SW 1271 (cell line): ENCODE measurements around the gene TMEM200B.
"Not testable (repeated sequence)": the region's sequence is repeated elsewhere in the genome, so short reads cannot be mapped to it uniquely, and the experiment has no call there.

Source experiments
- DNase-seq, 2 experiments: peaks; one replicate each; lab custom pipeline; 2025; lab: John Stamatoyannopoulos, UW

The TMEM200B gene

DNA sequence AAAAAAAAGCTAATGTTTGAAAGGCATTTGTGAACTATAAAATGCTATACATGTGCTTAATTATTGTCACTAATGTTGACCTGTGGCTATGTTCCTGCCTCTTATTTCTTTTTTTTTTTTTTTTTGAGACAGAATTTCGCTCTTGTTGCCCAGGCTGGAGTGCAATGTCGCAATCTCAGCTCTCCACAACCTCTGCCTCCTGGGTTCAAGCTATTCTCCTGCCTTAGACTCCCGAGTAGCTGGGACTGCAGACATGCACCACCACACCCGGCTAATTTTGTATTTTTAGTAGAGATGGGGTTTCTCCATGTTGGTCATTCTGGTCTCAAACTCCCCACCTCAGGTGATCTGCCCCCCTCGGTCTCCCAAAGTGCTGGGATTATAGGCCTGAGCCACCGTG is 15.7 kb downstream of the TMEM200B start:
- DNase-seq, result not testable (repeated sequence)

DNA sequence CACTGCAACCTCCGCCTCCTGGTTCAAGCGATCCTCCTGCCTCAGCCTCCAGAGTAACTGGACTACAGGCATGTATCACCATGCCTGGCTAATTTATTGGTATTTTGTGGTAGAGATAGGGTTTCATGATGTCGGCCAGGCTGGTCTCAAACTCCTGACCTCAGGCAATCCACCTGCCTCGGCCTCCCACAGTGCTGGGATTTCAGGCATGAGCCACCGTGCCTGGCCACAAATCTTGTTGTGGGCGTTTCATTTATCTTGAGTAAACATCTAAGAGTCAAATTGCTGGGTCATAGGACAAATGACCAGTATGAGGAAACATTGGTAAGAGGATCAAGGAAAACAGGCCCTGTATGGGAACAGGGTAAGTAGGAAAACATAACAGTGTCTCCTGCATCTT is 17.9 kb downstream of the TMEM200B start:
- no peak for DNase-seq

DNA sequence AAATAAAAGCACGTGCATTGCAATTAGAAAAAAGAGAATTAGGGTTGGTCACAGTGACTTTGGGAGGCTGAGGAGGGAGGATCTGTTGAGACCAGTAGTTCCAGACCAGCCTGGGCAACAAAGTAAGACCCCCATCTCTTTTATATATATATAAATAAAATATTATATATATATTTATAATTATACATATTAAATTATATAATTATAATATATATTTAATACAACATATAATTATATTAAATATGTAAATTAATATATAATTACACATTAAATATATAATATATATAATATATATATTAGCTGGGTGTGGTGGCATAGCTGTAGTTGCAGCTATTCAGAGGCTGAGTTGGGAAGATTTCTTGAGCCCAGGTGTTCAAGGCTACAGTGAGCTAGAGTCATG is 23.2 kb downstream of the TMEM200B start:
- DNase-seq, result no peak

DNA sequence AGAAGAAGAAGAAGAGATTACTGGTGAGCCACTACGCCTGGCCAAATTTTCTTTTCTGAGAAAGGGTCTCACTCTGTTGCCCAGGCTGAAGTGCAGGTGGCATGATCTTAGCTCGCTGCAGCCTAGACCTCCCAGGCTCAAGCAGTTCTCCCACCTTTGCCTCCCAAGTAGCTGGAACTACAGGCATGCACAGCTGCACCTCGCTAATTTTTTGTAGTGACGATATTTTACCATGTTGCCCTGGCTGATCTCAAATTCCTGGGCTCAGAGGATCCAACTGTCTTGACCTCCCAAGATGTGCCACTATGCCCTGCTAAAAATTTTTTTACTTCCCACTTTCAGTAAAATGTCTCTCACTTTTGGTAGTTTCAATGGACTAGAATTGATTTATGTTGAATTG is 24.4 kb downstream of the TMEM200B start:
- no peak for DNase-seq

DNA sequence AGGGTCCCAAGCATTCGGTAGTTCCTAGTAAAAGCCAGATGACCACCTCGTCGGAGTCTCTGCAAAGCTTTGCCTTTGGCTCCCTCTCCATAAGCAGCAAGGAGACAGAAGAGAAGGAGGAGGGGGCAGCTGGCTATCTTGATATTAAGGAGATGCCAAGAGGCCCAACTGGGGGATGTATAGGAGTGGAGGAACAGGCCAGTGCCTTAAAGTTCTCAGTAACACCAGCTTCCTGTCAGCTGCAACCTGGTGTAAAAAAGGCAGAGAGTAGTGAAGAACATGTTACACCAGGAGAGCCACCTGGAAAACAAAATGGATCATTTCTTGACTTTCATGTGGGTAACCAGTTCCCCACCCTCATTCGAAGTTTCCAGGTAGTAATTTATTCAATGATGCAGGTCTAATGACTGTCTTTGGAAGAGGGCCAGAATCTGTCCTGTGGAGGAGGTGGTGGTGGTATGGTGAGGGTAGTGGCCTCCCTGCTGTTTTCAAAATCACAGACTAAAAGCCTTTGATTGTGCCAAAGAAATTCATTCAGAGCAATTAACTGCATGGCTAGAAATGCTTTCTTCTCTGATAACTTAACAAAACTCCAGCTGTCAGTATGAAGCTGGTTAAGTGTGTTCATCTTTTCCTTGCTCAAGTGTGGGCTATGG is 27.3 kb downstream of the TMEM200B start:
- DNase-seq, result no peak

DNA sequence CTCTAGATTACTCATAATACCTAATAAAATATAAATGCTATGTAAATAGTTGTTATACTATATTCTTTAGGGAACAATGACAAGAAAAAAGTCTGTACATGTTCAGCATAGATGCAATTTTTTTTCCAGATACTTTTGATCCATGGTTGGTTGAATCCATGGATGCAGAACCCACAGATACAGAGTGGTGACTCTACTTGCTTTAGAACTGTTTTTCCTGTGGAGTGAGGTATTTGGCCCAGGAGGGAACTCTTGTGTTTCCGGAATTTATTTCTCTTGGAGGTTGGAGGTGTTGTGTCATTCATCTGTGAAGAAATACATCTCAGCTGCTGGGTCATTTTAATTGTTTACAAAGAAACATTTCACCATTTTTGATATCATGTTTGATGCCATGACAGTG is 28.7 kb downstream of the TMEM200B start:
- no peak for DNase-seq

DNA sequence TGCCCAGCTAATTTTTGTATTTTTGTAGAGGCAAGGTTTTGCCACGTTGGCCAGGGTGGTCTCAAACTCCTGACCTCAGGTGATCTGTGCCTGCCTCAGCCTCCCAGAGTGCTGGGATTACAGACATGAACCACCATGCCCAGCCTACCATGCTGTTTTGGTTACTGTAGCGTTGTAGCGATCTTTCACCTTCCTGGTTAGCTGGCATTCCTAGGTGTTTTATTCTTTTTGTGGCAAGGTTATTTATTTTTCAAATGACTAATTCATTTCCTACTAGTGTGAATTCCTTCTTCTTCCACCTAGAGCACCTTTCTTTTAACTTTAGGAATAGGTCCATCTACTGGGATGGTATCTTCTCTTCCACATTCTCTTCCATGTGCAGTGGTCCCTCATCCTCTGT is 29.3 kb downstream of the TMEM200B start:
- DNase-seq, result no peak

DNA sequence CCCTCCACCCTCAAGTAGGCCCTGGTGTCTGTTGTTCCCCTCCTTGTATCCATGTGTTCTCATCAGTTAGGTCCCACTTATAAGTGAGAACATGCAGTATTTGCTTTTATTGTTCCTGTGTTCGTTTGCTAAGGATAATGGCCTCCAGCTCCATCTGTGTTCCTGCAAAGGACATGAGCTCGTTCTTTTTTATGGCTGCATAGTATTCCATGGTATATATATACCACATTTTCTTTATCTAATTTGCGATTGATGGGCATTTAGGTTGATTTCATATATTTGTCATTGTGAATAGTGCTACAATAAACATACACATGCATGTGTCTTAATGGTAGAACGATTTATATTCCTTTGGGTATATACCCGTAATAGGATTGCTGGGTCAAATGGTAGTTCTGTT is 31.0 kb downstream of the TMEM200B start:
- not testable (repeated sequence) for DNase-seq

DNA sequence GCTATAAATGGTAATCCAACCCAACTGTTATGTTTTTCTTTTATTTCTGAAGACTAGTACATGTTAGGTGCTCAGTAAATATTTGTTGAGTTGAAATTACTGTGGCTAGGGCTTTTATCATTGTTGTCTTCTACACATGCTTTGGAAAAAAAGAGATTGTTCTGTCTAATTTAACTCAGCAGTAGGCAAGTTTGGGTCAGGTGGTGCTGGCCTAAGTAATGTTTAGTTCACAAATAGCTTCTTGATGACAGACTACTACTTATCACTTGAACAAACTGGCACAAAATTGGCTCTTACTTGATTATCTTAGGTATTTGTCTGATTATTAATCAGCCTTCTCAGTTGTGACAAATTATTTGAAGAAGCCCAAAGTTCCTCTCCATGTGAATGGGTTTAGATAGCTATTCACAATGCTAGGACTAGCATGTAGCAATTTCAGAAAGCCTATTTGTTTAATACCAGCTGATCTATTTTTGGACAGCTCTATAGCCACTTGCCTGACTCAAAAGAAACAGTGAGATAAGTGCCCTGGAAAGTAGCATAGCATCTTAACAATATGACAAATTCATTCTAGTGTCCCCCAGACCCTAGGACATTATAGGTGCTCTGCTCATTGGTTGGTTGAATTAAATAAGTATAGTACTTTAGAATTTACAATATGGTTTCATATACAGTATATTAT is 32.6 kb downstream of the TMEM200B start:
- DNase-seq, result no peak

DNA sequence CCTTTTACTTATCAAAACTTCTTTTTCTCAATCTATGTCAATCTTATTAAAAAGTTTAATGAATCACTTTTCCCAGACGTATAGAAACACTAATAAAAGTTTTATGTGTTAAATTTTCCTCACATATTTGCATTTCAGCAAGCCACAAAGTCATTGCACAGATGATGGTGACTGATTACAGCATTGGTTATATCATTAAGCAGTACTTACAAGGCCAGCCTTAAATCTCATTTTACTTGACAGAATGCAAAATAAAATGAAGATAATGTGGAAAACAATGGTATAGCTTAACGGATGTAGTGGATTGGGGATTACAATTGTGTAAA is 39.5 kb downstream of the TMEM200B start:
- DNase-seq, result no peak

DNA sequence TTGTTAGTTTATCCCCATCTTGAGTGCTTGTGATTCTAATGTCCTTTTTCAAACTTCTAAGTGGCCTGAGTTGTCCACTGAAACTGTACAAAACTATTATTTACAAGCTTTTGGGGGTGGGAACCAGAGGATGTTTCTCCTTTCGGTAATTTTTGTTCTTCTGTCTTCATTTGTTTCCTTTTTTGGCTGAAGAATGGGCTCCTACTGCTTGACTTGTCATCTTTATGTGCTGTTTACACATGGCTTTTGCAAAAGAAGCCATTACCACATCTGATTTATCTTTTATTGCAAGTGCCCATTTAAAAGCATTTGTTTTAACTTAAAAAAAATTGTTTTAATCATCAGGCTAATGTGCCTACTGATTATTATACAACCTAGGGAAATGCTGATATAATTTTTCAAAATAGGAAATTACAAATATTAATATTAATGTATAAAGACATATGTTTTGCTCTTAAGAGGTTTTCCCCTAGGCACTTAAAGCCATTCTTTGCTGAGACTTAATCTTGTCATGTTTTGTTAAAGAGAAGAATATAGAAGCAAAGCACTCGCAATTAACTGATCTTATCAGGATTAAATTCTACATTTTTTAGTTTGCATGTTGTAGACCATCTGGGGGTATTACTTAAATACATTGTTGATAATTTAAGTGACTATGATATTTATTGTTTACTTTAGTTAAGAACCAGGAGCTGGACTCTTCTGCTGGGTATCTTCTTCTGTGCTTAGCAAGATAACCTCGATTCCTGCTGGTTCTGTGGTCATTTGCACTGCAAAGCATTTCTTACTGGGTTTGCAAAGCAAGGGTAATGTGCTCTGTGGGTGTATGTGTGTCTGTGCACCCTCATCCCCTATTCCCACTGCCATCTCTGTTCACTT is 40.1 kb downstream of the TMEM200B start:
- DNase-seq, result no peak

DNA sequence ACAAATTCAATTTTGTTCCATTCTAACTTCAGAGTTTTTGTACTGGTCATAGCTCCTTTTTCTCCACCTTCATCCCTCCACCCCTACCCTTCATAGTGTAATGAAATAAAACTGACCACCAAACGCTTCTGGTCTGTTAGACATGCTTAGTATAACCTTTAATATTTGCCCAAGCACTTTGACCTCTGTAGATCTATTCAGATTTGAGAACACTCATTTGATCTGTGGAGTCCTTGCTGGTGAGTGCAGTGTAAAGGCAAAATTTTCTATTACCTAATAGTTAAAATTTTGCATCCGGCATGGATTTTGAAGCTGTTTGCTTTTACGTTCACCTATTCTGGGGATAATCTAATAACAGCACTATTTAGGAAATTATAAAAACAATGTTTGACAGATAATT is 41.2 kb downstream of the TMEM200B start:
- DNase-seq, result no peak

DNA sequence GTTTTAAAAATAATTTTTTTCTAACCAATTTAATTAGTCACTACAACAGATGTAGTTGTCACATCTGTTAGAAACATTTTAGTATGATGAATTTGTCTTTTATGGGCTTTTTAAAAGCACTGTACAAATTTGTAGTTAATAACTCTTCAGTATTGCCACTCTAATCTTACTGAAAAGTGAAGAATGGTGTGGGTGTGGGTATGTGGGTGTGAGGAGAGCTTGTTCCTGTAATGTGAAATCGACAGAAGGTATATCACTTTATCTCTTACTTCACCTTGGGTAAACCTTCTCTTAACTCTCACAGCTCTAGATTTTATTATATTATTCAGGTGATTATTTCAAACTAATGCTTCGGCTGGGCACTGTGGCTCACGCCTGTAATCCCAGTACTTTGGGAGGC is 42.5 kb downstream of the TMEM200B start:
- no peak for DNase-seq

DNA sequence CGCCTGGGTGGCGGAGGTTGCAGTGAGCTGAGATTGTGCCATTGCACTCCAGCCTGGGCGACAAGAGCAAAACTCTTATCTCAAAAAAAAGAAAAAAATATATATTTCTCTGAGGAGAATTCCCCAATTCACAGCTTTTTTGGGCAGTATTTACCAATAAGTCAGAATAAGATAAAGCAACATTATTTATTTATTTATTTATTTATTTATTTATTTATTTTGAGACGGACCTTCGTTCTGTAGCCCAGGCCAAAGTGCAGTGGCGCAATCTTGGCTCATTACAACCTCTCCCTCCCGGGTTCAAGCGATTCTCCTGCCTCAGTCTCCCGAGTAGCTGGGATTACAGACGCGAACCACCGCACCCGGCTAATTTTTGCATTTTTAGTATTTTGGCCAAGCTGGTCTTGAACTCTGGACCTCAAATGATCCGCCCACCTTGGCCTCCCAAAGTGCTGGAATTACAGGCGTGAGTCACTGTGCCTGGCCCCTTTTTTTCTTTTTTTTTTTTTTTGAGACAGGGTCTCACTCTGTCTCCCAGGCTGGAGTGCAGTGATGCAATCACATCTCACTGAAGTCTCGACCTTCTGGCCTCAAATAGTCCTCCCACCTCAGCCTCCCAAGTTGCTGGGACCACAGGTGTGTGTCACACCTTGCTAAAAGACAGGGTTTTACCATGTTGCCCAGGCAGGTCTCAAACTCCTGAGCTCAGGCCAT is 43.6 kb downstream of the TMEM200B start:
- DNase-seq, result not testable (repeated sequence)

DNA sequence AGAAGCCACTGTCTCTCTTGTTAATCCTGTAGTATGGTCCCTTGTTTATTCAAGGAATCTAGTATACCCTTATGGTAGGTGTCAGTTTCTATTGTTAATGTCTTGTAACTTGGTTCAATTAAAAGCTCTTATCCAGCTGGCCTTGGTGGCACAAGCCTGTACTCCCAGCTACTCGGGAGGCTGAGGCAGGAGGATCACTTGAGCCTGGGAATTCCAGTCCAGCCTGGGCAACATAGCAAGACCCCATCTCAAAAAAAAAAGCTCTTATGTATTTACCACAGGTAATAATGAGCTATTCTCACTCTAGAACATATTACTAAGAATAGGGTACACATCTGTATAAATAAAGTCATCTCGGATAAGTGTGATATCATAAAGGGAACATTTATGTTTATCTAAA is 46.5 kb downstream of the TMEM200B start:
- DNase-seq, result no peak
